Keratinocyte (primary cell): ENCODE measurements around the gene BTRC. TPM values are rescaled to one million over a fixed set of nuclear protein-coding genes. Genes with fewer than 3 reads are reported as not detected.

Experiments
- DNase-seq: peaks from one replicate; pipeline ENCODE4 v3.0.0-alpha.2; 2011; ENCODE audit warnings: low read depth, missing footprints, low spot score
- FAIRE-seq: peaks from 2 replicates; lab custom pipeline; 2011; peaks lifted over from hg19 to GRCh38; lab: Jason Lieb, UNC
- H2AFZ ChIP-seq: 2 replicates; pipeline ENCODE4 v1.6.0; 2012; ENCODE audit warnings: low read length, control low read depth, inconsistent platforms; ENCODE audit not compliant: control insufficient read depth
- H3K27ac ChIP-seq: 2 replicates; pipeline ENCODE4 v1.5.1; 2011; ENCODE audit warnings: low read length; ENCODE audit not compliant: control insufficient read depth, insufficient read depth
- H3K27me3 ChIP-seq: 3 replicates; pipeline ENCODE4 v1.6.0; 2011; ENCODE audit warnings: low read length; ENCODE audit not compliant: control insufficient read depth, insufficient read depth; ENCODE audit errors: extremely low read depth
- H3K36me3 ChIP-seq, 2 experiments: 2 replicates in 1 of 2; 3 replicates in 1 of 2; pipeline ENCODE4 v1.5.1; 2011; ENCODE audit warnings: low read length in 2 of 2, mild to moderate bottlenecking in 1 of 2; ENCODE audit not compliant: control insufficient read depth in 2 of 2, insufficient read depth in 2 of 2; ENCODE audit errors: extremely low read depth in 1 of 2
- H3K4me1 ChIP-seq: 3 replicates; pipeline ENCODE4 v1.5.1; 2011; ENCODE audit warnings: low read length; ENCODE audit not compliant: control insufficient read depth, insufficient read depth; ENCODE audit errors: extremely low read depth
- H3K4me2 ChIP-seq: 3 replicates; pipeline ENCODE4 v1.6.0; 2011; ENCODE audit warnings: low read depth, low read length; ENCODE audit not compliant: control insufficient read depth, insufficient read depth; ENCODE audit errors: extremely low read depth
- H3K4me3 ChIP-seq, 3 experiments: fragments of 200-600 bp in 1 of 3; sonication (generic) in 1 of 3; 2 replicates in 2 of 3; 3 replicates in 1 of 3; pipeline ENCODE4 v1.5.1; 2011 to 2016; ENCODE audit warnings: low read length in 3 of 3, mild to moderate bottlenecking in 3 of 3, control low read depth in 2 of 3, inconsistent platforms in 1 of 3, low read depth in 1 of 3, mixed read lengths in 1 of 3, mixed run types in 1 of 3, moderate library complexity in 1 of 3; ENCODE audit not compliant: control insufficient read depth in 2 of 3, insufficient read depth in 2 of 3; ENCODE audit errors: extremely low read depth in 1 of 3
- H3K79me2 ChIP-seq: 2 replicates; pipeline ENCODE4 v1.6.0; 2012; ENCODE audit warnings: low read length; ENCODE audit not compliant: control insufficient read depth, insufficient read depth
- H3K9ac ChIP-seq: 3 replicates; pipeline ENCODE4 v1.6.0; 2011; ENCODE audit warnings: low read length; ENCODE audit not compliant: control insufficient read depth, insufficient read depth; ENCODE audit errors: extremely low read depth
- H3K9me1 ChIP-seq: 3 replicates; pipeline ENCODE4 v1.6.0; 2011; ENCODE audit warnings: low read length; ENCODE audit not compliant: control insufficient read depth, insufficient read depth; ENCODE audit errors: extremely low read depth
- H3K9me3 ChIP-seq: 2 replicates; pipeline ENCODE4 v1.5.1; 2012; ENCODE audit warnings: low read depth, low read length; ENCODE audit not compliant: control insufficient read depth
- H4K20me1 ChIP-seq: 3 replicates; pipeline ENCODE4 v1.6.0; 2011; ENCODE audit warnings: low read length; ENCODE audit not compliant: control insufficient read depth, insufficient read depth; ENCODE audit errors: extremely low read depth
- CTCF ChIP-seq, 3 experiments: IDR thresholded peaks in 1 of 3; conservative IDR thresholded peaks in 1 of 3; optimal IDR thresholded peaks in 1 of 3; 2 replicates in 2 of 3; 3 replicates in 1 of 3; pipeline versions ENCODE3 to v1.5.1; 2011; ENCODE audit warnings: low read length in 3 of 3, mild to moderate bottlenecking in 3 of 3, moderate library complexity in 2 of 3, control low read depth in 1 of 3, inconsistent platforms in 1 of 3; ENCODE audit not compliant: insufficient read depth in 2 of 3; ENCODE audit errors: extremely low read depth in 1 of 3
- EZH2 ChIP-seq: IDR thresholded peaks from one replicate; pipeline ENCODE4 v1.6.1; 2012; ENCODE audit warnings: inconsistent platforms, mild to moderate bottlenecking, low read length, moderate library complexity
- dilution Hi-C: fragments of 300-500 bp; cut with MboI; formaldehyde crosslinking; loops from one replicate; pipeline ENCODE4 v1.7.0; 2020; ENCODE audit warnings: low sequenced_read_pairs; ENCODE audit not compliant: extremely low pct_ligation_motif_present
- polyA plus RNA-seq, 5 experiments: library from polyadenylated mRNA; depleted of rRNA in 3 of 5; stranded (reverse) in 3 of 5; stranded (forward) in 1 of 5; unstranded in 1 of 5; fragments of >200 nt; gene quantifications; 1 replicate in 1 of 5; 2 replicates in 3 of 5; 3 replicates in 1 of 5; pipeline versions ENCODE4 v1.2.1 to v1.2.3, GENCODE V29; 2011 to 2012; ENCODE audit warnings: missing spikeins in 2 of 5, low read depth in 1 of 5, low replicate concordance in 1 of 5

The BTRC gene
- polyA plus RNA-seq, 1 donor (not counting 4 experiments of a cell fraction or from before 2014, with no cell fraction given), result 21.7 TPM

- dilution Hi-C loops, result no loop called here
- TF ChIP-seq CTCF (optimal IDR thresholded peaks at IDR 0.05 in 1 of 3, IDR thresholded peaks at IDR 0.05 in 1 of 3, conservative IDR thresholded peaks at IDR 0.05 in 1 of 3; ENCODE audit: extremely low read depth in 1 of 3, insufficient read depth in 2 of 3, low read length in 3 of 3) (no peak), EZH2 (no peak)
- no peak for DNase-seq
- Histone ChIP-seq H3K27me3 (peaks cover 55% of the 10 kb centered on the region), H3K4me2 (no peak overlapping the region), H3K27ac (no peak overlapping the region), H3K36me3 (no peaks in the 10 kb centered on the region), H3K9ac (no peak overlapping the region), H3K4me1 (peaks cover 11% of the 10 kb centered on the region), H2AFZ (no peak overlapping the region), H3K9me3 (no peaks in the 10 kb centered on the region), H3K79me2 (no peaks in the 10 kb centered on the region), H3K9me1 (no peaks in the 10 kb centered on the region), H3K4me3 (no peak overlapping the region), H4K20me1 (no peaks in the 10 kb centered on the region)
- no peak for FAIRE-seq
Observed at GRCh38 chr10:101567165-101568006, 213.4 kb downstream of the BTRC start.

- no peak overlapping the region for H3K9ac ChIP-seq
- H3K4me1 ChIP-seq, result peaks cover 11% of the 10 kb centered on the region
- no peak overlapping the region for H2AFZ ChIP-seq
- H3K4me2 ChIP-seq, result no peak overlapping the region
- TF ChIP-seq CTCF (optimal IDR thresholded peaks at IDR 0.05 in 1 of 3, IDR thresholded peaks at IDR 0.05 in 1 of 3, conservative IDR thresholded peaks at IDR 0.05 in 1 of 3; ENCODE audit: extremely low read depth in 1 of 3, insufficient read depth in 2 of 3, low read length in 3 of 3) (no peak), EZH2 (no peak)
- H3K9me3 ChIP-seq, result no peaks in the 10 kb centered on the region
- dilution Hi-C loops, result no loop called here
- no peak for DNase-seq
- H3K36me3 ChIP-seq, result no peaks in the 10 kb centered on the region
- no peaks in the 10 kb centered on the region for H3K9me1 ChIP-seq
- peaks cover 55% of the 10 kb centered on the region for H3K27me3 ChIP-seq
- H3K79me2 ChIP-seq, result no peaks in the 10 kb centered on the region
- no peak overlapping the region for H3K4me3 ChIP-seq
- H3K27ac ChIP-seq, result no peak overlapping the region
- no peaks in the 10 kb centered on the region for H4K20me1 ChIP-seq
- no peak for FAIRE-seq
Observed at GRCh38 chr10:101568054-101568745, 214.2 kb downstream of the BTRC start.
